GM12878 (cell line): ENCODE measurements around the gene LTBP3. TPM values are rescaled to one million over a fixed set of nuclear protein-coding genes. Genes with fewer than 3 reads are reported as not detected.

Experiments
- ATAC-seq: fragments of 200-7000 bp; cut with Tn5 transposase; 3 replicates; pipeline ENCODE4 v1.9.1; 2020; ENCODE audit warnings: mild to moderate bottlenecking, moderate library complexity
- BruUV-seq: library from RNA; stranded (reverse); fragments of 400-500 nt; replicated peaks from 2 replicates; lab custom pipeline; 2021; lab: Mats Ljungman, UMichigan
- CTCF ChIA-PET: fragments of 300-600 bp; sonication (Branson Sonifier 250); formaldehyde crosslinking; extraction: SDS; loops from one replicate; lab custom pipeline; 2021; ENCODE audit warnings: inconsistent platforms; lab: Yijun Ruan, JAX
- POLR2A ChIA-PET: fragments of 350-600 bp; formaldehyde crosslinking; extraction: SDS; loops from one replicate; lab custom pipeline; 2021; ENCODE audit warnings: inconsistent platforms; lab: Charles Lee
- RAD21 ChIA-PET: fragments of 300-600 bp; sonication (Branson Sonifier 250); formaldehyde crosslinking; loops from one replicate; lab custom pipeline; 2023; ENCODE audit warnings: antibody characterized with exemption; ENCODE audit not compliant: unreplicated experiment; lab: Charles Lee
- SMC1A ChIA-PET: fragments of 300-600 bp; sonication (Branson Sonifier 250); formaldehyde crosslinking; loops from one replicate; lab custom pipeline; 2023; ENCODE audit not compliant: unreplicated experiment, uncharacterized antibody; lab: Charles Lee
- DNase-seq: peaks from one replicate; pipeline ENCODE4 v3.0.0-alpha.2; 2011; ENCODE audit warnings: low read depth, low spot score
- FAIRE-seq: peaks from 3 replicates; lab custom pipeline; 2011; peaks lifted over from hg19 to GRCh38; lab: Jason Lieb, UNC
- H2AFZ ChIP-seq: 2 replicates; pipeline ENCODE4 v1.6.0; 2011; ENCODE audit warnings: low read depth, low read length, control low read depth; ENCODE audit not compliant: control insufficient read depth
- H3K27ac ChIP-seq: 2 replicates; pipeline ENCODE4 v1.5.1; 2011; ENCODE audit warnings: control low read depth; ENCODE audit not compliant: control insufficient read depth, insufficient read depth
- H3K27me3 ChIP-seq, 2 experiments: replicated peaks in 1 of 2; 2 replicates each; pipeline versions ENCODE4 v1.6.0 to v1.6.1; 2011; ENCODE audit warnings: low read length in 1 of 2; ENCODE audit not compliant: control insufficient read depth in 2 of 2, insufficient read depth in 2 of 2
- H3K36me3 ChIP-seq, 2 experiments: 2 replicates each; pipeline ENCODE4 v1.5.1; 2011; ENCODE audit warnings: low read length in 1 of 2; ENCODE audit not compliant: control insufficient read depth in 2 of 2, insufficient read depth in 2 of 2
- H3K4me1 ChIP-seq: 2 replicates; pipeline ENCODE4 v1.6.1; 2011; ENCODE audit warnings: mild to moderate bottlenecking, low read length, moderate library complexity, mixed read lengths; ENCODE audit not compliant: control insufficient read depth, insufficient read depth
- H3K4me2 ChIP-seq: 2 replicates; pipeline ENCODE4 v1.6.0; 2011; ENCODE audit warnings: control low read depth; ENCODE audit not compliant: control insufficient read depth, insufficient read depth
- H3K4me3 ChIP-seq: fragments of 200-600 bp; sonication (generic); 2 replicates; pipeline ENCODE4 v1.5.1; 2016
- H3K79me2 ChIP-seq: 2 replicates; pipeline ENCODE4 v1.6.0; 2011; ENCODE audit warnings: low read length; ENCODE audit not compliant: control insufficient read depth, insufficient read depth
- H3K9ac ChIP-seq: 2 replicates; pipeline ENCODE4 v1.8.0; 2011; ENCODE audit warnings: low read length, control low read depth, mixed read lengths; ENCODE audit not compliant: control insufficient read depth, insufficient read depth
- H3K9me3 ChIP-seq: replicated peaks from 3 replicates; pipeline ENCODE4 v1.5.1; 2011; ENCODE audit warnings: mild to moderate bottlenecking, low read length; ENCODE audit not compliant: control insufficient read depth, insufficient read depth
- H4K20me1 ChIP-seq: 2 replicates; pipeline ENCODE4 v1.6.0; 2011; ENCODE audit not compliant: control insufficient read depth, insufficient read depth
- CBX3 ChIP-seq: fragments of 200-600 bp; sonication (generic); IDR thresholded peaks from 2 replicates; pipeline ENCODE4 v1.6.1; 2016; ENCODE audit warnings: low read depth, borderline replicate concordance
- ESRRA ChIP-seq: IDR thresholded peaks from 2 replicates; pipeline ENCODE4 v1.6.1; 2012; ENCODE audit warnings: mild to moderate bottlenecking, low read length, improper control_type of control experiment
- GABPA ChIP-seq: IDR thresholded peaks from 2 replicates; pipeline ENCODE4 v1.6.1; 2014; ENCODE audit warnings: antibody characterized with exemption, low read depth, mild to moderate bottlenecking, inconsistent platforms
- HDAC2 ChIP-seq: fragments of 200-600 bp; sonication (generic); IDR thresholded peaks from 2 replicates; pipeline ENCODE4 v1.6.1; 2017
- IRF4 ChIP-seq: IDR thresholded peaks from 2 replicates; pipeline ENCODE4 v1.6.1; 2011; ENCODE audit warnings: low read depth, low read length
- MLLT1 ChIP-seq: fragments of 450-650 bp; IDR thresholded peaks from 2 replicates; pipeline ENCODE4 v1.6.1; 2016; ENCODE audit warnings: mild to moderate bottlenecking
- NFYA ChIP-seq: IDR thresholded peaks from 2 replicates; pipeline ENCODE4 v1.6.1; 2011; ENCODE audit warnings: low read depth, mild to moderate bottlenecking, low read length, improper control_type of control experiment, borderline replicate concordance
- NR2F1 ChIP-seq: fragments of 450-650 bp; conservative IDR thresholded peaks from 2 replicates; pipeline ENCODE4 v1.6.1; 2017; ENCODE audit warnings: mild to moderate bottlenecking
- NRF1 ChIP-seq: conservative IDR thresholded peaks from 2 replicates; pipeline ENCODE4 v1.6.1; 2011; ENCODE audit warnings: mild to moderate bottlenecking, low read depth, low read length, improper control_type of control experiment
- POLR2AphosphoS5 ChIP-seq: IDR thresholded peaks from 2 replicates; pipeline ENCODE4 v1.6.1; 2011; ENCODE audit warnings: mild to moderate bottlenecking, low read length, inconsistent platforms
- REST ChIP-seq: IDR thresholded peaks from 2 replicates; pipeline ENCODE4 v1.6.1; 2012; ENCODE audit warnings: mild to moderate bottlenecking, low read depth, low read length
- SMARCA5 ChIP-seq: fragments of 450-650 bp; IDR thresholded peaks from 2 replicates; pipeline ENCODE4 v1.6.1; 2017; ENCODE audit warnings: mild to moderate bottlenecking
- ZNF207 ChIP-seq: fragments of 450-650 bp; IDR thresholded peaks from 2 replicates; pipeline ENCODE4 v1.6.1; 2014; ENCODE audit warnings: antibody characterized with exemption, mild to moderate bottlenecking, borderline replicate concordance
- WGBS: methylation state at CpG from one replicate; pipeline ENCODE4 v1.1.6; 2016; ENCODE audit warnings: low lambda C conversion rate; ENCODE audit not compliant: insufficient replicate concordance, insufficient coverage; ENCODE audit errors: missing lambda C conversion rate; 5-methylcytosine and 5-hydroxymethylcytosine counted together
- in situ Hi-C: fragments of 300-500 bp; cut with MboI; formaldehyde crosslinking; loops from 9 replicates; pipeline ENCODE4 v1.14.3; 2018; ENCODE audit warnings: mixed read lengths
- intact Hi-C: fragments of 100-400 bp; cut with micrococcal nuclease; formaldehyde crosslinking; loops from one replicate; pipeline ENCODE4 v1.14.2; 2022; ENCODE audit not compliant: unreplicated experiment
- polyA plus RNA-seq, 11 experiments: library from polyadenylated mRNA; depleted of rRNA in 4 of 11; unstranded in 6 of 11; stranded (reverse) in 5 of 11; fragments of >200 nt; fragmentation: Nextera tagmentation in 4 of 11; fragmentation: Illumina TruSeq in 1 of 11; extraction: Ambion mirVana in 4 of 11; extraction: Trizol in 1 of 11; gene quantifications; 1 replicate in 1 of 11; 2 replicates in 10 of 11; pipeline versions ENCODE4 v1.2.1 to v1.2.3, GENCODE V29; 2011 to 2016; ENCODE audit warnings: inconsistent platforms in 2 of 11, missing spikeins in 2 of 11, low read depth in 1 of 11
- total RNA-seq, 4 experiments: library from RNA; depleted of rRNA in 3 of 4; stranded (reverse); fragments of >200 nt in 3 of 4; fragmentation: Illumina TruSeq in 1 of 4; extraction: Trizol in 1 of 4; gene quantifications; 2 replicates each; pipeline versions ENCODE4 v1.2.1 to v1.2.3, GENCODE V29; 2013 to 2021
- TF ChIP-seq, protein P1 (sequence below): IDR thresholded peaks from 2 replicates; pipeline ENCODE4 v1.6.1; 2011; ENCODE audit warnings: borderline replicate concordance, low read depth, mild to moderate bottlenecking, moderate library complexity, low read length; ENCODE audit not compliant: insufficient read depth, poor library complexity, severe bottlenecking
- TF ChIP-seq, protein P2 (sequence below): IDR thresholded peaks from 2 replicates; pipeline ENCODE4 v1.6.1; 2012; ENCODE audit warnings: low read depth, low read length, improper control_type of control experiment

The LTBP3 gene
- total and polyA plus RNA-seq, 10 of the 15 experiments (the other 5 are each of a cell fraction or from before 2014, with no cell fraction given) = 2.2 to 12.2 (median 6.2) TPM; not detected in 2

GRCh38 chr11:65555693-65556231 is 2.4 kb downstream of the LTBP3 start:
- no peak overlapping the region for H3K4me3 ChIP-seq
- no peak overlapping the region for H2AFZ ChIP-seq
- CTCF ChIA-PET = interaction anchor here (1.6 kb wide), 1 partner anchor 13 kb away, joined by 4 read pairs; no protein-coding TSS in a partner anchor
- H3K4me1 ChIP-seq = 0 out of 2 replicates have a peak, but pooled peaks cover 2% of the 10 kb centered on the region
- BruUV-seq = no TSS peak
- H3K9ac ChIP-seq = no peak overlapping the region
- POLR2A ChIA-PET = no interaction called here
- no peak overlapping the region for H3K27ac ChIP-seq
- H3K79me2 ChIP-seq = no peaks in the 10 kb centered on the region
- H3K27me3 ChIP-seq = no peaks in the 10 kb centered on the region; a peak in 2 of 4 replicates
- H3K36me3 ChIP-seq = no peaks in the 10 kb centered on the region
- DNase-seq (no peak), FAIRE-seq (no peak)
- no peaks in the 10 kb centered on the region for H3K9me3 ChIP-seq
- SMC1A ChIA-PET = interaction anchor here (0.9 to 1.1 kb wide), 2 partner anchors 11 to 17 kb away, joined by 3 read pairs; no protein-coding TSS in a partner anchor
- in situ Hi-C loops = no loop called here
- TF ChIP-seq GABPA (no peak), ESRRA (no peak), SMARCA5 (no peak), IRF4 (no peak), HDAC2 (no peak), REST (no peak), NRF1 (no peak), NFYA (no peak), NR2F1 (no peak), POLR2AphosphoS5 (no peak), MLLT1 (no peak), ZNF207 (no peak), CBX3 (no peak)
- TF ChIP-seq, protein P1, sequence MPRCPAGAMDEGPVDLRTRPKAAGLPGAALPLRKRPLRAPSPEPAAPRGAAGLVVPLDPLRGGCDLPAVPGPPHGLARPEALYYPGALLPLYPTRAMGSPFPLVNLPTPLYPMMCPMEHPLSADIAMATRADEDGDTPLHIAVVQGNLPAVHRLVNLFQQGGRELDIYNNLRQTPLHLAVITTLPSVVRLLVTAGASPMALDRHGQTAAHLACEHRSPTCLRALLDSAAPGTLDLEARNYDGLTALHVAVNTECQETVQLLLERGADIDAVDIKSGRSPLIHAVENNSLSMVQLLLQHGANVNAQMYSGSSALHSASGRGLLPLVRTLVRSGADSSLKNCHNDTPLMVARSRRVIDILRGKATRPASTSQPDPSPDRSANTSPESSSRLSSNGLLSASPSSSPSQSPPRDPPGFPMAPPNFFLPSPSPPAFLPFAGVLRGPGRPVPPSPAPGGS = no peak
- TF ChIP-seq, protein P2, sequence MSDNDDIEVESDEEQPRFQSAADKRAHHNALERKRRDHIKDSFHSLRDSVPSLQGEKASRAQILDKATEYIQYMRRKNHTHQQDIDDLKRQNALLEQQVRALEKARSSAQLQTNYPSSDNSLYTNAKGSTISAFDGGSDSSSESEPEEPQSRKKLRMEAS = no peak
- TF ChIP-seq, all 136 proteins: peak for 0
- intact Hi-C loops = no loop called here
- Histone ChIP-seq H4K20me1 (no peaks in the 10 kb centered on the region), H3K4me2 (no peak overlapping the region)
- no peak for ATAC-seq
- WGBS = 0% methylated on average over 5 of the region's 6 CpGs
- RAD21 ChIA-PET = no interaction called here
